PFSK-1 (cell line): Measurements from ENCODE around the gene COL9A3.

Experiments
- FOXP2 ChIP-seq: optimal IDR thresholded peaks from 2 replicates; pipeline ENCODE3; 2011; ENCODE audit warnings: borderline replicate concordance, control low read depth, inconsistent platforms; ENCODE audit not compliant: insufficient read depth; ENCODE audit errors: extremely low read length, extremely low read depth
- POLR2AphosphoS5 ChIP-seq: IDR thresholded peaks from 2 replicates; pipeline ENCODE4 v1.6.1; 2012; ENCODE audit warnings: low read depth, mild to moderate bottlenecking, control low read depth, low read length, moderate library complexity
- SIN3A ChIP-seq: IDR thresholded peaks from 2 replicates; pipeline ENCODE4 v1.6.1; 2012; ENCODE audit warnings: mild to moderate bottlenecking, low read length, moderate library complexity, borderline replicate concordance; ENCODE audit not compliant: insufficient read depth
- TAF1 ChIP-seq: IDR thresholded peaks from 2 replicates; pipeline ENCODE4 v1.6.1; 2012; ENCODE audit warnings: low read length, control low read depth, borderline replicate concordance; ENCODE audit not compliant: insufficient read depth
- TF ChIP-seq, protein P1 (sequence below), 2 experiments: IDR thresholded peaks; 2 replicates each; pipeline versions ENCODE4 v1.6.1 to v1.8.0; 2011 to 2012; ENCODE audit warnings: low read depth in 2 of 2, low read length in 2 of 2, control low read depth in 1 of 2, inconsistent platforms in 1 of 2, mild to moderate bottlenecking in 1 of 2, moderate library complexity in 1 of 2; ENCODE audit not compliant: insufficient read depth in 1 of 2

COL9A3 gene

DNA sequence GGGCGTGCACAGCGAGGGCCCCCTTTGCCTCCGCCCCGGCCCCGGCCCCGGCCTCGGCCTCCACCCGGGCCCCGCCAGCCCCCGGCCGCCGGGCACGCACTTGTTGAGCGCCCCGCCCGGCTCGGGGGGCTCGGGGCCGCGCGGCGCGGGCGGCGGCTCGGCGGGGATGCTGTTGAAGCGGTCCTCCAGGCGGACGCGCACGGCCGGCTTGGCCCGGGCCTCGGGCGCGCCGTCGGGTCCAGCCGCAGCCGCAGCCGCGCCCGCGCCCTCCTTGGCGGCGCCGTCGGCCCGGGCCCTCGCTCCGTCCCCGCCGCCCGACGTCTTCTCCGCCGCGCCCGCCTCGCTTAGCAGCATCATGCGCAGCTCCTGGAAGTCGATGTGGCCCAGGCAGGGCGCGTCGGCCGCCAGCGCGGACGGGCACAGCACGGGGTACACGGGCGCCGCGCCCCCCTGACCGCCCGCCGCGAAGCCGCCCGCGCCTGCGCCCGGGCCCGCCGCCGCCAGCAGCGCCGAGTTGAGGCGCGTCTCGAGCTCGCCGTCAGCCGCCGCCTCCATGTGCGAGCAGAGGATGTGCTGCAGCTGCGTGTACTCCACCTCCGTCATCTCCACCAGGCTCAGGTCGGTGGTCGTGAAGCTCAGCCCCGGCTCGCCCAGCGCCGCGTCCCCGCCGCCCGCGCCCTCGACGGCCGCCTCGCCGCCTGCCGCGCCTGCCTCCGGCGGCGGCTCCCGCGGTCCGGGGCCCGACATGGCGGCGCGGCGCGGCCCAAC, 44.3 kb downstream of the COL9A3 start:
- TF ChIP-seq FOXP2 (peak; percentile 27), TAF1 (no peak)
- TF ChIP-seq, protein P1, sequence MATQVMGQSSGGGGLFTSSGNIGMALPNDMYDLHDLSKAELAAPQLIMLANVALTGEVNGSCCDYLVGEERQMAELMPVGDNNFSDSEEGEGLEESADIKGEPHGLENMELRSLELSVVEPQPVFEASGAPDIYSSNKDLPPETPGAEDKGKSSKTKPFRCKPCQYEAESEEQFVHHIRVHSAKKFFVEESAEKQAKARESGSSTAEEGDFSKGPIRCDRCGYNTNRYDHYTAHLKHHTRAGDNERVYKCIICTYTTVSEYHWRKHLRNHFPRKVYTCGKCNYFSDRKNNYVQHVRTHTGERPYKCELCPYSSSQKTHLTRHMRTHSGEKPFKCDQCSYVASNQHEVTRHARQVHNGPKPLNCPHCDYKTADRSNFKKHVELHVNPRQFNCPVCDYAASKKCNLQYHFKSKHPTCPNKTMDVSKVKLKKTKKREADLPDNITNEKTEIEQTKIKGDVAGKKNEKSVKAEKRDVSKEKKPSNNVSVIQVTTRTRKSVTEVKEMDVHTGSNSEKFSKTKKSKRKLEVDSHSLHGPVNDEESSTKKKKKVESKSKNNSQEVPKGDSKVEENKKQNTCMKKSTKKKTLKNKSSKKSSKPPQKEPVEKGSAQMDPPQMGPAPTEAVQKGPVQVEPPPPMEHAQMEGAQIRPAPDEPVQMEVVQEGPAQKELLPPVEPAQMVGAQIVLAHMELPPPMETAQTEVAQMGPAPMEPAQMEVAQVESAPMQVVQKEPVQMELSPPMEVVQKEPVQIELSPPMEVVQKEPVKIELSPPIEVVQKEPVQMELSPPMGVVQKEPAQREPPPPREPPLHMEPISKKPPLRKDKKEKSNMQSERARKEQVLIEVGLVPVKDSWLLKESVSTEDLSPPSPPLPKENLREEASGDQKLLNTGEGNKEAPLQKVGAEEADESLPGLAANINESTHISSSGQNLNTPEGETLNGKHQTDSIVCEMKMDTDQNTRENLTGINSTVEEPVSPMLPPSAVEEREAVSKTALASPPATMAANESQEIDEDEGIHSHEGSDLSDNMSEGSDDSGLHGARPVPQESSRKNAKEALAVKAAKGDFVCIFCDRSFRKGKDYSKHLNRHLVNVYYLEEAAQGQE (IDR thresholded peaks at IDR 0.05; ENCODE audit: insufficient read depth in 1 of 2, low read depth in 2 of 2, low read length in 2 of 2), result no peak

DNA sequence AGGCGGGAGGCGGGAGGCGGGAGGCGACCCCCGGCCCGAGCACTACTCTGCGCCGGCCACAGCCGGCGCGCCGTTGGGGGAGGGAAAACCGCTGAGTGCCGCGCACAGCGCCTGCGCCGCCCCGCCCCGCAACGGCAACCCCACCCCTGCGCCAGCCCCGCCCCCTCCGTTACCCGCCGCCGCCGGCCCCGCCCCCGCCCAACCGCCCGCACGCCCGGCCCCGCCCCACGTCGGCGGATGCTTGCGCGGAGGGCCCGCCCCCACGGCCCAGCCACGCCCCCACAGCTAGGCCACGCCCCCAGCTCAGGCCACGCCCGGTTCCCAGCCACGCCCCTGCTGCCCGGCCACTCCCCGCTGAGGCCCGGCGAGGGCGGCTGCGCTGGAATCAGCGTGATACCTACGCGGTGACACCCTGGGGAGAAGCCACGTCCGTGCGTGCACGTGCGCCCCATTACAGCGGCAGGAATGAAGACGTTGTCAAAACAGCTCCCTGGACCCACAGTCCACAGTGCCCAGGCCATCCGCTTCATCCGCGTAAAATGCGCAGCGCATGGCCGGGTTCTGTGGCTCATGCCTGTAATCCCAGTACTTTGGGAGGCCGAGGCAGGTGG, 45.0 kb downstream of the COL9A3 start, which contains the start of gene TCFL5:
Gene TCFL5, minus strand, starts transcription at position 97 of the 611 bp plus-strand sequence. CDS start 152 bp downstream, outside the sequence.
- peak; percentile 49 for TF ChIP-seq FOXP2
- TF ChIP-seq, protein P1 (IDR thresholded peaks at IDR 0.05; ENCODE audit: insufficient read depth in 1 of 2, low read depth in 2 of 2, low read length in 2 of 2), result no peak
- no peak for TF ChIP-seq TAF1
- no peak for TF ChIP-seq SIN3A
- TF ChIP-seq POLR2AphosphoS5, result no peak

DNA sequence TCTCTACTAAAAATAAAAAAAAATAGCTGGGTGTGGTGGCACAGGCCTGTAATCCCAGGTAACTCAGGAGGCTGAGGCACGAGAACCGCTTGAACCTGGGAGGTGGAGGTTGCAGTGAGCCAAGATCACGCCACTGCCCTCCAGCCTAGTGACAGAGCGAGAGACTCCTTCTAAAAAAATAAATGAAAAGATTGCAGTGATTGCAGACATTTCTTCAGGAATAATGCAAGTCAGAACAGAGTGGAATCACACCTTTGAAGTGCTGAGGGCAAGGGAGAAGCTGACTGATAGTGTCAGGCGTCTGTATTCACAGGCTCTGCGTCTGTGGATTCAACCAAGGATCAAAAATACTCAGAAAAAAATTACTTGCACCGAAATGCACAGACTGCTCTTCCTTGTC, 47.4 kb downstream of the COL9A3 start:
- TF ChIP-seq POLR2AphosphoS5 (no peak), SIN3A (no peak), TAF1 (no peak), FOXP2 (no peak)
- TF ChIP-seq, protein P1 (IDR thresholded peaks at IDR 0.05; ENCODE audit: insufficient read depth in 1 of 2, low read depth in 2 of 2, low read length in 2 of 2), result no peak

DNA sequence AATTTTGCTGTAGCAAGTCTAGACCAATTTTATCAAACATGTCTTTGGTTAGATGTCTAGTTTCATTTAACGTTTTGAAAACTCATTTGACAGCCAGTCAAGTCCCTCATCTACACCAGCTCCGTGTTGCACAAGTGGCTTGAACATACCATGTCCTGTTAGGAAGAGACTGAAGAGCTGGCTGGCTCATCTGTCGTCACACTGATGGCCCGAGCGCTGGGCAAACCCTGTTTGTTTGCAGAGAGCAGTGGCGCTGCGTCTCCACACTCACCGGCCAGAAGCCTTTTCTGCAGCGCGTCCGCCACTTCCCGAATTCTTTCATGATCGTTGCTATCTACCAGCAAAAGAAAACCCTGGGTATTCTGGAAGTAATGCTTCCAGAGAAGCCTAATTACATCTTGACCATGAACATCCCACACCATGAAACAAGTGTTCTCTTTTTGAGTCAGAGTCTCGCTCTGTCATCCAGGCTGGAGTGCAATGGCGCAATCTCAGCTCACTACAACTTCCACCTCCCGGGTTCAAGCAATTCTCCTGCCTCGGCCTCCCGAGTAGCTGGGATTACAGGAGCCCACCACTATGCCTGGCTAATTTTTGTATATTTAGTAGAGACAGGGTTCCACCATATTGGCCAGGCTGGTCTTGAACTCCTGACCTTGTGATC, 55.5 kb downstream of the COL9A3 start:
- TF ChIP-seq, protein P1 (IDR thresholded peaks at IDR 0.05; ENCODE audit: insufficient read depth in 1 of 2, low read depth in 2 of 2, low read length in 2 of 2), result no peak
- TF ChIP-seq POLR2AphosphoS5 (no peak), SIN3A (no peak), TAF1 (no peak), FOXP2 (no peak)
